ENCODE measurements around the gene APIP.

DNA sequence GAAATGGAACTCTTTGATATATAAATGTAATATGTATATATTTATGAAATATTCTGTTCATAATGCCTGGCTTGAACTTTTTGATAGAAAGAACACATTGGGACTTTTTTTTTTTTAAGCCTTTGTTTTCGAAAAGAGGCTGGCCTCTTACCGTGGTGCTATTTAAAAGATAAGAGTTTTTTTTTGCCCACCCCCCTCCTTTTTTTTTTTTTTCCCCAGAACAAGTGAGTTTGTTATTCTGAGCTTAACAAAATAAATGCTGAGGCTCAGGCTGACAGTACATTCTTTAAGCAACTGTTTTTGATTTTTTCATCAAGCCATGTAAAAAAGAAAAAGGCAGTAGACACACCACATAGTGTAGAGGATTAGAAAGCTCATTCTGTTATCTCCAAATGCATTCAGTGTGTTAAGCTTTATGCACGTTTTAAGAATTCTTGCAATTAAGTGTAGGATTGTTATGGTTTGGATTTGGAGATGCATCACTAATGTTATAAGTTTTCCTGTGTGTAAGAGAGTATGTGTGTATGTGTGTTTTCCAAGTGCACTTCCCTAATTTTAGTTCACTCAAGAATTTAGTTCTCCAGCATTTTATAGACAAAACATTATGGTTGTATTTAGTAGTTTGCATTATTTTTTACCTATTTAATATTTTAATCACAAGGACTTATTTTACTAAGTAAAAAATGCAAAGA, 12.2 kb upstream of the APIP start:
- TF ChIP-seq POLR2A (IDR thresholded peaks at IDR 0.05) = no peak
- TF ChIP-seq, protein P1, sequence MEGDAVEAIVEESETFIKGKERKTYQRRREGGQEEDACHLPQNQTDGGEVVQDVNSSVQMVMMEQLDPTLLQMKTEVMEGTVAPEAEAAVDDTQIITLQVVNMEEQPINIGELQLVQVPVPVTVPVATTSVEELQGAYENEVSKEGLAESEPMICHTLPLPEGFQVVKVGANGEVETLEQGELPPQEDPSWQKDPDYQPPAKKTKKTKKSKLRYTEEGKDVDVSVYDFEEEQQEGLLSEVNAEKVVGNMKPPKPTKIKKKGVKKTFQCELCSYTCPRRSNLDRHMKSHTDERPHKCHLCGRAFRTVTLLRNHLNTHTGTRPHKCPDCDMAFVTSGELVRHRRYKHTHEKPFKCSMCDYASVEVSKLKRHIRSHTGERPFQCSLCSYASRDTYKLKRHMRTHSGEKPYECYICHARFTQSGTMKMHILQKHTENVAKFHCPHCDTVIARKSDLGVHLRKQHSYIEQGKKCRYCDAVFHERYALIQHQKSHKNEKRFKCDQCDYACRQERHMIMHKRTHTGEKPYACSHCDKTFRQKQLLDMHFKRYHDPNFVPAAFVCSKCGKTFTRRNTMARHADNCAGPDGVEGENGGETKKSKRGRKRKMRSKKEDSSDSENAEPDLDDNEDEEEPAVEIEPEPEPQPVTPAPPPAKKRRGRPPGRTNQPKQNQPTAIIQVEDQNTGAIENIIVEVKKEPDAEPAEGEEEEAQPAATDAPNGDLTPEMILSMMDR (IDR thresholded peaks at IDR 0.05) = no peak
